CD4-positive, alpha-beta T cell treated with Interleukin-15 for 4 hours (primary cell): ENCODE measurements around the gene PPIH.
"Not testable (repeated sequence)": the region's sequence is repeated elsewhere in the genome, so short reads cannot be mapped to it uniquely, and the experiment has no call there.

Source experiments
- DNase-seq: peaks from one replicate; pipeline ENCODE4 v3.0.0-alpha.2; 2020; ENCODE audit warnings: low spot score

The PPIH gene

GRCh38 chr1:42682739-42683531, 24.7 kb downstream of the PPIH start:
- peak; percentile 58 for DNase-seq

GRCh38 chr1:42684139-42684538, 25.9 kb downstream of the PPIH start:
- DNase-seq = no peak

- no peak for DNase-seq
Measured at GRCh38 chr1:42686418-42686817, 28.2 kb downstream of the PPIH start.

GRCh38 chr1:42689912-42690311, 31.7 kb downstream of the PPIH start:
- DNase-seq = no peak

- DNase-seq = no peak
Measured at GRCh38 chr1:42690477-42691156, 32.4 kb downstream of the PPIH start.

GRCh38 chr1:42691157-42691498, 32.9 kb downstream of the PPIH start:
- DNase-seq = no peak

GRCh38 chr1:42692461-42692860, 34.2 kb downstream of the PPIH start:
- DNase-seq = no peak

- DNase-seq = no peak
Measured at GRCh38 chr1:42692911-42693310, 34.7 kb downstream of the PPIH start.

GRCh38 chr1:42698081-42698813, 40.0 kb downstream of the PPIH start:
- no peak for DNase-seq

GRCh38 chr1:42700006-42700405, 41.8 kb downstream of the PPIH start:
- DNase-seq = no peak

- DNase-seq = no peak
Measured at GRCh38 chr1:42703888-42704464, 45.8 kb downstream of the PPIH start.

- DNase-seq = not testable (repeated sequence)
Measured at GRCh38 chr1:42712808-42713207, 54.6 kb downstream of the PPIH start.

GRCh38 chr1:42713293-42713692, 55.1 kb downstream of the PPIH start:
- no peak for DNase-seq

- DNase-seq = not testable (repeated sequence)
Measured at GRCh38 chr1:42714441-42714840, 56.2 kb downstream of the PPIH start.

GRCh38 chr1:42720868-42721267, 62.6 kb downstream of the PPIH start:
- no peak for DNase-seq

- no peak for DNase-seq
Measured at GRCh38 chr1:42721926-42722325, 63.7 kb downstream of the PPIH start.

GRCh38 chr1:42722403-42722802, 64.2 kb downstream of the PPIH start:
- DNase-seq = not testable (repeated sequence)

- no peak for DNase-seq
Measured at GRCh38 chr1:42723511-42723910, 65.3 kb downstream of the PPIH start.

- DNase-seq = not testable (repeated sequence)
Measured at GRCh38 chr1:42725820-42726219, 67.6 kb downstream of the PPIH start.
